ENCODE measurements around the gene RANBP3.
"Not testable (repeated sequence)": the region's sequence is repeated elsewhere in the genome, so short reads cannot be mapped to it uniquely, and the experiment has no call there.

Gene RANBP3

GRCh38 chr19:5990289-5990797 lies 12.4 kb upstream of the RANBP3 start:
- no peak overlapping the region for H3K4me3 ChIP-seq (ENCODE audit: low read length)
- DNase-seq (ENCODE audit: low read depth, low spot score) = no peak

GRCh38 chr19:5989388-5990074 lies 11.6 kb upstream of the RANBP3 start:
- no peak overlapping the region for H3K4me3 ChIP-seq (ENCODE audit: low read length)
- DNase-seq (ENCODE audit: low read depth, low spot score) = no peak

DNA sequence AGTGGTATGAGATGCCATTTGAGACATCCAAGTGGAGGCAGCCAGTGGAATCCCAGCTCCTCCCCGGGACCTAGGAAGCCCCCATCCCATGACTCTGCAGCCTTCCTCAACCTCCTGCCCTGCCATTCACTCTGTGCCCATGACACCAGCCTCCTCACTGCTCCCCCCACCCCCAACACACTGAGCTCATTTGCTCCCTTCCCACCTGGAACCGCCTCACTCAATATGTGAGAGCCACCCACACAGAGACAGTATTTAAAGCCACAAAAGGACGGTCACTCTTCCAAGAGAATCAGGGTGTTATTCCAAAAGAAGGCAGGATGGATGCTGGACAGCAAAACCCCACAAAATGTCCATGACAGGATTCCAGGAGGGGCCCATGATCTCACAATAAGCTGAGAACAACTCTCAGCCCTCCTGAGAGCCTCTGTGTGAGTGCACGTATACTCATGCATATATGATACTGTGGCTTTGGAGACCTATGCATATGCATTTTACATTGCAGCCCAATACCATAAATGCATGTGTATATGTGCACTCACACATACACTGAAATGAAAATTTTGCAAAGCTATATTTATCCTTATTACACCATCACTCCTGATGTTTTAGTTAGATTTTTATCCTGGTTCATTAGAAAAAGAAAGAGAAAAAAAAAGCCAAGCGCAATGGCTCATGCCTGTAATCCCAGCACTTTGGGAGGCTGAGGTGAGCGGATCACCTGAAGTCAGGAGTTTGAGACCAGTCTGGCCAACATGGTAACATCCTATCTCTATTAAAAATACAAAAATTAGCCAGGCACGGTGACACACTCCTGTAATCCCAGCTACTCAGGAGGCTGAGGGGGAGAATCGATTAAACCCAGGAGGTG lies 10.8 kb upstream of the RANBP3 start:
- no peak for DNase-seq (ENCODE audit: low read depth, low spot score)
- no peak overlapping the region for H3K4me3 ChIP-seq (ENCODE audit: low read length)

GRCh38 chr19:5987077-5987818 lies 9.3 kb upstream of the RANBP3 start:
- peak overlapping the region; percentile 3 for H3K4me3 ChIP-seq (ENCODE audit: low read length)
- peak; percentile 59 for DNase-seq (ENCODE audit: low read depth, low spot score)

DNA sequence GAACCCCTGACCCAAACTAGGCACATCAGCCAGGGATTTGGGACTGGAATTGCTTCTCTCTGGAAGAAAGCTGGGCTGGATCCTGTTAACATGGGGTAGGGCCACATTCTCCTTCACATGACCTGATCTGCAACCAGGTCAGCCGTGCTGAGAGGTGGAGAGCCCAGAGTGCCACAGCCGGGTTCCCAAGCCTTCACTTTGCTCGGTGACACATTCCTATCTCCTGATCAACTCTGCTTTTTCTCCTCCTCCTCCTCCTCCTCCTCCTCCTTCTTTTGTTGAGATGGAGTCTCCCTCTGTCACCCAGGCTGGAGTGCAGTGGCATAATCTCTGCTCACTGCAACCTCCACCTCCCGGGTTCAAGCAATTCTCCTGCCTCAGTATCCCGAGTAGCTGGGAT lies 7.9 kb upstream of the RANBP3 start:
- H3K4me3 ChIP-seq (ENCODE audit: low read length); DNase-seq (ENCODE audit: low read depth, low spot score): not testable (repeated sequence)

- DNase-seq (ENCODE audit: low read depth, low spot score) = no peak
- no peak overlapping the region for H3K4me3 ChIP-seq (ENCODE audit: low read length)
These were observed 7.3 kb upstream of the RANBP3 start for GRCh38 chr19:5985098-5985783.

- H3K4me3 ChIP-seq (ENCODE audit: low read length) = no peak overlapping the region
- peak; percentile 64 for DNase-seq (ENCODE audit: low read depth, low spot score)
These were observed 6.7 kb upstream of the RANBP3 start for GRCh38 chr19:5984600-5984999.

DNA sequence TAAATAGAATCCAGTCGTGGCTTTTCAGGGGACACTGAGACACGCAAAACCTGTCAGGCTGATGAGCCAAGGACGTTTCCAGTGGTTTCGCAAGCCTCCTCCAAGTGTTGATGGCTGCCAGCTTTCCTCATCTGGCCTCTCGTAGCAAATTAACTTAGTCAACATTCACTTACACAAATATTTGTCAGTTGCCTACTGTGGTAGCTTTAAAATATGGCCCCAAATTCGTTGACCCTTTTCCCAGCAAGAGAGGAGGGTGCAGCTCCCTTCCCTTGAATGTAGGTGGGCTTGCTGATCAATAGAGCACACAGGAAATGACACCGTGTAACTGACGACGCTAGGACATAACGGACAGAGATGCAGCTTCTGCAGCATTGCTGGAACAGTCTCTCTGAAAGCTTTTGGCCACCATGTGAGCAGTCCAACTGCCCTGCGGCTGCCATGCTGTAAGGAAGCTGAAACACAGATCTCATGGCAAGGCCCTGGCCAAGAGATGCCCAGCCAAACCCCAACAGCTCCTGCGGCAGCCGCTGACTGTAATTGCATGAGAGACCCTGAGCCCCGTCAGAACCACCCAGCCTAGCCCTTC lies 5.5 kb upstream of the RANBP3 start:
- no peak for DNase-seq (ENCODE audit: low read depth, low spot score)
- no peak overlapping the region for H3K4me3 ChIP-seq (ENCODE audit: low read length)

DNA sequence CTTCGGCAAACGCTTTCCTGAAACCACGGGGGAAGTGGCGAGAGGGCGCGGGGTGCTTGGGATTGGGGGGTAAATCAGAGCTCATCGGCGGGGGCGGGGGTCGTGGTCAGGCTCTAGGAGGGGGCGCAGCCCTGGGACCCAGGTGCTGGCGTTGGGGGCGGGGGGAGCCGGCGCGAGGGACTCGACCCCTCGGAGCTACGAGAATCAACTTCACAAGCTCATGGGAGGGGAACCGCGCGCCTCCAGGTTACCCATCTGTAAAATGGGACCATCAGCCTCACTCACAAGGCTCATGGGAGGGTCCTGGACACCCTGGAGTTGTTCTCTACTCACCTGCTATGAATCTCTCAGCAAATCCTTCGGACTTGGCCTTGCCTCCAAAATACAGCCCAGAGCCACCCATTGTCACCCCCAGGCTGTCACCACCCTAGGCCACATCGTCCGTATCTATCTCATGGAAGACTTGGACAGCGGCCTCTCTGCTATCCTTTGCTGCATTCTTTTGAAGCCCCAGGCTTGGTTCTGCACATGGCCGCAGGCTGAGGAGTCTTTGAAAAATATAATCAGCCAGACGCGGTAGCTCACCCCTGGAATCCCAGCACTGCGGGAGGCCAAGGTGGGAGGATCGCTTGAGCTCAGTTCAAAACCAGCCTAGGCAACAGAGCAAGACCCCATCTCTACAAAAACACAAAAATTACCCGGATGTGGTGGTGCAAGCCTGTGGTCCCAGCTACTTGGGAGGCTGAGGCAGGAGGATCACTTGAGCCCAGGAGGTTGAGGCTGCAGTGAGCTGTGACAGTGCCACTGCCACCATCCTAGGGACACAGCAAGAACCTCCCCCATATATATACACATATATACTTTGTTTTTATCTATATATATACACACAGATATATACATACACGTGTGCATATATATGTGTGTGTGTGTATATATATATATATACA lies 939 bp upstream of the RANBP3 start:
- no peak for DNase-seq (ENCODE audit: low read depth, low spot score)
- H3K4me3 ChIP-seq (ENCODE audit: low read length) = peak overlapping the region; percentile 85

GRCh38 chr19:5977222-5977784 lies 637 bp downstream of the RANBP3 start:
- peak overlapping the region; percentile 85 for H3K4me3 ChIP-seq (ENCODE audit: low read length)
- DNase-seq (ENCODE audit: low read depth, low spot score) = no peak

GRCh38 chr19:5976768-5977167 lies 1.2 kb downstream of the RANBP3 start:
- H3K4me3 ChIP-seq (ENCODE audit: low read length) = peak overlapping the region; percentile 85
- no peak for DNase-seq (ENCODE audit: low read depth, low spot score)

GRCh38 chr19:5975388-5975728 lies 2.6 kb downstream of the RANBP3 start:
- DNase-seq (ENCODE audit: low read depth, low spot score) = no peak
- no peak overlapping the region for H3K4me3 ChIP-seq (ENCODE audit: low read length)

DNA sequence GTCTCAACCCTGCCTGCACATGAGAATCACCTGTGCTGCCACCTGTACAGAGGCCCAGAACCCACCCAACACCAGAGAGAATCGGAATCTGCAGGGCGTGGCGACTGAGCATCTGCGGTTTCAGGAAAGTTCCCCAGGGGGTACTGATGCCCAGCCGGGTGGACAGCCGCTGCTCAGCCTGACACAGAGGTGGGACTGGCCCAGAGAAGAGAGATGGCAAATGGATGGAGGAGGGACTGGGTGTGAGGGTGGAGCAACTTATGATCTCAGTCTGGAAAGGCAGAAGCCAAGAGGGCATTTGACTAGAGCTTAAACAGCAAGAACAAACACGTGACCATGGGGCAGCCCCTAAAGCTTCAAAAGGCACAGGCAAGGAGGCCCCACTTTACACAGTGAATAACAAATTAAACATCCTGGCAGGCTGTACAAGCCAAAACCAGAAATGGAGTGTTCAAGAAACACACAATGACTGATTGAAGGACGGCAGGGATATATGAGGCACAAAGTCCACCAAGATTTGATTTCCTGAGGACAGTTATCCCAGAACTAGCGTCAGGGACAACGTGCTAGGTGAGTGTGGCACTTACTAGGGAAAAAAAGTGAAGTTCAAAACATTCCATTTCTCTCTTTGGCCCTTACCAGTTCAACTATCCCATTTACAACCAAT lies 3.1 kb downstream of the RANBP3 start:
- DNase-seq (ENCODE audit: low read depth, low spot score) = no peak
- H3K4me3 ChIP-seq (ENCODE audit: low read length) = no peak overlapping the region

DNA sequence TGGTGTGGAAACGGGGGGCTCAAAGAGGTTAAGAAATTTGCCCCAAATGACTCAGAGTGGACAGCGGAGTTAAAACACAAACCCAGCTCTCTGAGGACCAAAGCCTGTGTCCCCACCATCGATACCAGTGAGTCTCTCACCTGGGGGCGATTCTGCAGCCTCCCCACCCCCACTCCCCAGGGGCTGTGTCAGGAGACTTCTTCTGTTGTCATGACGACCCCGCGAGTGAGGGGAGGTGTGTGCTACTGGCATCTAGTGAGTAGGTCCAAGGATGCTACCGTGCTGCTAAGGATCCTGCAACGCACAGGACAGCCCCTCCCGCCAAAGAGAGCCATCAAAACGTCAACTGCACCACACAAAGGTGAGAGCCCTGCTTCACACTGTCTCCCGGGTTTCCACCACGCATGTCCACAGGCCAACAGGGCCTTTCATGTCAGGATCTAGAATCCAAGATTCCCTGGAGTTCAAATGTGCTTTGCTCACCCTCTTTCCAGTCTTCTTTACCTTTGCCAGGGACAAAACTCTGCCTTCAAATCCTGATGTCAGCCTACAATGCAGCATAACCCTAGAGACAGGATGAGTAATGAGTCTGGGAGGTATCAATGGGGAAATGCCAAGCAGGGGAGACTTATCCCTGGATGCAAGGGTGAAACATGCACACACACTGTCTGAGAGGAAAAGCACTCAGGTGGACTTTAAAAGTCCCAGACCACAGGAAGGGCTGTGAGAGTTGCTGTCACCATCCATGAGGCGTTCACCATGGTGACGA lies 3.9 kb downstream of the RANBP3 start:
- DNase-seq (ENCODE audit: low read depth, low spot score) = no peak
- H3K4me3 ChIP-seq (ENCODE audit: low read length) = no peak overlapping the region

GRCh38 chr19:5973376-5973775 lies 4.6 kb downstream of the RANBP3 start:
- H3K4me3 ChIP-seq (ENCODE audit: low read length) = no peak overlapping the region
- DNase-seq (ENCODE audit: low read depth, low spot score) = no peak

DNA sequence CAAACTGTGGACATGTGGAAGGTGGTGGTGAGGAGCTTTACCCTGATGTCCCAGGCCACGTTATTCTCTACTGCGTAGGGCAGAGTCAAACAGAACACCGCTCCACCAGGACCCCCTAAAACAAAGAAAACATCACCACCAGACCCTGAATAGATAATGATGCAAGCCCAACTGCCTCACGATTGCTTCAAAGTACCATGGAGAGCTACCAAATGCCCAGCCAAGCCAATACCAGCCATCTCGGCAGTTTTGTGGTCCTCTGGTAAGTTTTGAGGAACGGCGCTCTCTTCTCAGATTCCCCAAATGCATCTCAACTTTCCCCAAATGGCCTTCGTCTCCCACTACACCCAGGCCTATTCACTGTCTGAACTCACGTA lies 5.6 kb downstream of the RANBP3 start:
- DNase-seq (ENCODE audit: low read depth, low spot score) = no peak
- no peak overlapping the region for H3K4me3 ChIP-seq (ENCODE audit: low read length)

All from Jurkat, Clone E6-1 (cell line).